ENCODE measurements around the gene BRIP1.
"Not testable (repeated sequence)": the region's sequence is repeated elsewhere in the genome, so short reads cannot be mapped to it uniquely, and the experiment has no call there.

BRIP1 gene

DNA sequence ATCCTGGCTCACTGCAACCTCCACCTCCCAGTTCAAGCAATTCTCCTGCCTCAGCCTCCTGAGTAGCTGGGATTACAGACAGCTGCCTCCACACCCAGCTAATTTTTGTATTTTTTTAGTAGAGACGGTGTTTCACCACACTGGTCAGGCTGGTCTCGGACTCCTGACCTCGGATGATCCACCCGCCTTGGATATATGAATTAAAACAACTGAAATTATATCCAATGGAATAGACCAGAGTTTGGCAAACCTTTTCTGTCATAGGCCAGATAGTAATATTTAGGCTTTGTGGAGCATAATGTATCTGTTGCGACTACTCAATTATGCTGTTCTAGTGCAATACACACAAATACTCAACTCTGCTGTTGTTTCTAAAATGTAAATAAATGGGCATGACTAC is 178.5 kb downstream of the BRIP1 start:
- no peak overlapping the region for H3K9ac ChIP-seq (ENCODE audit: low read depth in 1 of 2, low read length in 2 of 2)

GRCh38 chr17:61684172-61684571 is 179.2 kb downstream of the BRIP1 start:
- Histone ChIP-seq H3K4me3 (ENCODE audit: low read length in 2 of 2) (no peak overlapping the region), H3K36me3 (ENCODE audit: control insufficient read depth in 2 of 2, insufficient read depth in 2 of 2, low read length in 2 of 2) (no peaks in the 10 kb centered on the region), H3K27ac (ENCODE audit: low read depth in 2 of 2, low read length in 2 of 2) (no peak overlapping the region), H3K9ac (ENCODE audit: low read depth in 1 of 2, low read length in 2 of 2) (no peak overlapping the region), H3K4me1 (ENCODE audit: control insufficient read depth in 2 of 2, insufficient read depth in 2 of 2, low read length in 2 of 2) (no peaks in the 10 kb centered on the region), H3K27me3 (ENCODE audit: control insufficient read depth in 2 of 2, insufficient read depth in 2 of 2, low read length in 2 of 2) (no peaks in the 10 kb centered on the region), H3K9me3 (ENCODE audit: control insufficient read depth in 2 of 2, low read length in 2 of 2) (no peaks in the 10 kb centered on the region)

More for the DNA sequence above, 178.5 kb downstream of the BRIP1 start:
- H3K4me3 ChIP-seq (ENCODE audit: low read length in 2 of 2), result no peak overlapping the region
- H3K4me1 ChIP-seq (ENCODE audit: control insufficient read depth in 2 of 2, insufficient read depth in 2 of 2, low read length in 2 of 2), result no peaks in the 10 kb centered on the region
- H3K27ac ChIP-seq (ENCODE audit: low read depth in 2 of 2, low read length in 2 of 2), result no peak overlapping the region
- no peaks in the 10 kb centered on the region for H3K27me3 ChIP-seq (ENCODE audit: control insufficient read depth in 2 of 2, insufficient read depth in 2 of 2, low read length in 2 of 2)
- H3K9me3 ChIP-seq (ENCODE audit: control insufficient read depth in 2 of 2, low read length in 2 of 2), result no peaks in the 10 kb centered on the region
- H3K36me3 ChIP-seq (ENCODE audit: control insufficient read depth in 2 of 2, insufficient read depth in 2 of 2, low read length in 2 of 2), result no peaks in the 10 kb centered on the region

- no peak overlapping the region for H3K9ac ChIP-seq (ENCODE audit: low read depth in 1 of 2, low read length in 2 of 2)
- no peak overlapping the region for H3K27ac ChIP-seq (ENCODE audit: low read depth in 2 of 2, low read length in 2 of 2)
- no peaks in the 10 kb centered on the region for H3K36me3 ChIP-seq (ENCODE audit: control insufficient read depth in 2 of 2, insufficient read depth in 2 of 2, low read length in 2 of 2)
- H3K9me3 ChIP-seq (ENCODE audit: control insufficient read depth in 2 of 2, low read length in 2 of 2), result no peaks in the 10 kb centered on the region
- H3K4me3 ChIP-seq (ENCODE audit: low read length in 2 of 2), result no peak overlapping the region
- H3K27me3 ChIP-seq (ENCODE audit: control insufficient read depth in 2 of 2, insufficient read depth in 2 of 2, low read length in 2 of 2), result no peaks in the 10 kb centered on the region
- H3K4me1 ChIP-seq (ENCODE audit: control insufficient read depth in 2 of 2, insufficient read depth in 2 of 2, low read length in 2 of 2), result no peaks in the 10 kb centered on the region
These were observed 179.9 kb downstream of the BRIP1 start for GRCh38 chr17:61683466-61683865.

DNA sequence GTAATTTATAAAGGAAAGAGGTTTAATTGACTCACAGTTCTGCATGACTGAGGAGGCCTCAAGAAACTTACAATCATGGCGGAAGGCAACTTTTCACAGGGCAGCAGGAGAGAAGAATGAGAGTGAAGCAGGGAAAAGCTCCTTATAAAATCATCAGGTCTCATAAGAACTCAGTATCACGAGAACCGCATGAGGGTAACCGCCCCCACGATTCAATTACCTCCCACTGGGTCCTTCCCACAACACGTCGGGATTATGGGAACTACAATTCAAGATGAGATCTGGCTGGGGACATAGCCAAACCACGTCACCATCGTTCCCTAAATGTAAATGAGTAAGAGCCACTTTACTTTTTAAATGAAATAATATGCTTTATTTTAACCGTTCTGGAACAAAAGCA is 182.4 kb downstream of the BRIP1 start:
- Histone ChIP-seq H3K27me3 (ENCODE audit: control insufficient read depth in 2 of 2, insufficient read depth in 2 of 2, low read length in 2 of 2) (no peaks in the 10 kb centered on the region), H3K27ac (ENCODE audit: low read depth in 2 of 2, low read length in 2 of 2) (no peak overlapping the region), H3K36me3 (ENCODE audit: control insufficient read depth in 2 of 2, insufficient read depth in 2 of 2, low read length in 2 of 2) (no peaks in the 10 kb centered on the region), H3K9me3 (ENCODE audit: control insufficient read depth in 2 of 2, low read length in 2 of 2) (no peaks in the 10 kb centered on the region), H3K4me3 (ENCODE audit: low read length in 2 of 2) (no peak overlapping the region), H3K9ac (ENCODE audit: low read depth in 1 of 2, low read length in 2 of 2) (no peak overlapping the region), H3K4me1 (ENCODE audit: control insufficient read depth in 2 of 2, insufficient read depth in 2 of 2, low read length in 2 of 2) (no peaks in the 10 kb centered on the region)

DNA sequence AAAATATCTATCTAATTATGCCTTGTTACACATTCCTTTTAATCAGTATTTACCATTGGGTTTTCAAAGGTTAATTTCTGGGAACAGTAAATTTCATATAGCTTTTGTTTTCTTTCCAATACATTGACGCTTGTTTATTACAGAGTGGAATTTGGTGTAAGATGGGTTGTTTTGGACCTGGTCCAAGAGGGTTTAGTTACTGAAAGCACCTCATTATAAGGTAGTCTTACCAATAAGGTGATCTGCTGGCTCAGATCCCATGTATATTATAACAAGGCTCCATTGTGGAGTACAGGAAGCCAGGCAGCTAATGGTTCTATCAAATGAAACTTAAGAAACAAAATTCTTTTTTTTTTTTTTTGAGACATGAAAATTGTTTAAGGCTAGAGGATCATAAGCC is 185.0 kb downstream of the BRIP1 start:
- Histone ChIP-seq H3K27me3 (ENCODE audit: control insufficient read depth in 2 of 2, insufficient read depth in 2 of 2, low read length in 2 of 2) (no peaks in the 10 kb centered on the region), H3K9me3 (ENCODE audit: control insufficient read depth in 2 of 2, low read length in 2 of 2) (no peaks in the 10 kb centered on the region), H3K4me3 (ENCODE audit: low read length in 2 of 2) (no peak overlapping the region), H3K27ac (ENCODE audit: low read depth in 2 of 2, low read length in 2 of 2) (no peak overlapping the region), H3K4me1 (ENCODE audit: control insufficient read depth in 2 of 2, insufficient read depth in 2 of 2, low read length in 2 of 2) (no peaks in the 10 kb centered on the region), H3K9ac (ENCODE audit: low read depth in 1 of 2, low read length in 2 of 2) (no peak overlapping the region), H3K36me3 (ENCODE audit: control insufficient read depth in 2 of 2, insufficient read depth in 2 of 2, low read length in 2 of 2) (no peaks in the 10 kb centered on the region)

- not testable (repeated sequence) for H3K9ac ChIP-seq (ENCODE audit: low read depth in 1 of 2, low read length in 2 of 2); H3K27me3 ChIP-seq (ENCODE audit: control insufficient read depth in 2 of 2, insufficient read depth in 2 of 2, low read length in 2 of 2); H3K36me3 ChIP-seq (ENCODE audit: control insufficient read depth in 2 of 2, insufficient read depth in 2 of 2, low read length in 2 of 2); H3K4me3 ChIP-seq (ENCODE audit: low read length in 2 of 2); H3K4me1 ChIP-seq (ENCODE audit: control insufficient read depth in 2 of 2, insufficient read depth in 2 of 2, low read length in 2 of 2); H3K27ac ChIP-seq (ENCODE audit: low read depth in 2 of 2, low read length in 2 of 2); H3K9me3 ChIP-seq (ENCODE audit: control insufficient read depth in 2 of 2, low read length in 2 of 2)
These were observed 186.0 kb downstream of the BRIP1 start for GRCh38 chr17:61677150-61677811.

DNA sequence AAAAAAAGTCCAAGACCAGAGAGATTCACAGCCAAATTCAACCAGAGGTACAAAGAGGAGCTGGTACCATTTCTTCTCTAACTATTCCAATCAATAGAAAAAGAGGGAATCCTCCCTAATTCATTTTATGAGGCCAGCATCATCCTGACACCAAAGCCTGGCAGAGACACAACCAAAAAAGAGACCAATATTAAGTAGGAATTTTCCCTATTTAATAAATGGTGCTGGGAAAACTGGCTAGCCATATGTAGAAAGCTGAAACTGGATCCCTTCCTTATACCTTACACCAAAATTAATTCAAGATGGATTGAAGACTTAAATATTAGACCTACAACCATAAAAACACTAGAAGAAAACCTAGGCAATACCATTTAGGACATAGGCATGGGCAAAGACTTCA is 186.8 kb downstream of the BRIP1 start:
- H3K4me1 ChIP-seq (ENCODE audit: control insufficient read depth in 2 of 2, insufficient read depth in 2 of 2, low read length in 2 of 2); H3K27me3 ChIP-seq (ENCODE audit: control insufficient read depth in 2 of 2, insufficient read depth in 2 of 2, low read length in 2 of 2); H3K27ac ChIP-seq (ENCODE audit: low read depth in 2 of 2, low read length in 2 of 2); H3K36me3 ChIP-seq (ENCODE audit: control insufficient read depth in 2 of 2, insufficient read depth in 2 of 2, low read length in 2 of 2); H3K9me3 ChIP-seq (ENCODE audit: control insufficient read depth in 2 of 2, low read length in 2 of 2); H3K4me3 ChIP-seq (ENCODE audit: low read length in 2 of 2); H3K9ac ChIP-seq (ENCODE audit: low read depth in 1 of 2, low read length in 2 of 2): not testable (repeated sequence)

DNA sequence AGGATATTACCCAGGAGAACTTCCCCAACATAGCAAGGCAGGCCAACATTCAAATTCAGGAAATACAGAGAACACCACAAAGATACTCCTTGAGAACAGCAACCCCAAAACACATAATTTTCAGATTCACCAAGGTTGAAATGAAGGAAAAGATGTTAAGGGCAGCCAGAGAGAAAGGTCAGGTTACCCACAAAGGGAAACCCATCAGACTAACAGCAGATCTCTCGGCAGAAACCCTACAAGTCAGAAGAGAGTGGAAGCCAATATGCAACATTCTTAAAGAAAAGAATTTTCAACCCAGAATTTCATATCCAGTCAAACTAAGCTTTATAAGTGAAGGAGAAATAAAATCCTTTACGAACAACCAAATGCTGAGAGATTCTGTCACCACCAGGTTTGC is 188.7 kb downstream of the BRIP1 start:
- not testable (repeated sequence) for H3K4me1 ChIP-seq (ENCODE audit: control insufficient read depth in 2 of 2, insufficient read depth in 2 of 2, low read length in 2 of 2); H3K4me3 ChIP-seq (ENCODE audit: low read length in 2 of 2); H3K27ac ChIP-seq (ENCODE audit: low read depth in 2 of 2, low read length in 2 of 2); H3K36me3 ChIP-seq (ENCODE audit: control insufficient read depth in 2 of 2, insufficient read depth in 2 of 2, low read length in 2 of 2); H3K9me3 ChIP-seq (ENCODE audit: control insufficient read depth in 2 of 2, low read length in 2 of 2); H3K27me3 ChIP-seq (ENCODE audit: control insufficient read depth in 2 of 2, insufficient read depth in 2 of 2, low read length in 2 of 2); H3K9ac ChIP-seq (ENCODE audit: low read depth in 1 of 2, low read length in 2 of 2)

DNA sequence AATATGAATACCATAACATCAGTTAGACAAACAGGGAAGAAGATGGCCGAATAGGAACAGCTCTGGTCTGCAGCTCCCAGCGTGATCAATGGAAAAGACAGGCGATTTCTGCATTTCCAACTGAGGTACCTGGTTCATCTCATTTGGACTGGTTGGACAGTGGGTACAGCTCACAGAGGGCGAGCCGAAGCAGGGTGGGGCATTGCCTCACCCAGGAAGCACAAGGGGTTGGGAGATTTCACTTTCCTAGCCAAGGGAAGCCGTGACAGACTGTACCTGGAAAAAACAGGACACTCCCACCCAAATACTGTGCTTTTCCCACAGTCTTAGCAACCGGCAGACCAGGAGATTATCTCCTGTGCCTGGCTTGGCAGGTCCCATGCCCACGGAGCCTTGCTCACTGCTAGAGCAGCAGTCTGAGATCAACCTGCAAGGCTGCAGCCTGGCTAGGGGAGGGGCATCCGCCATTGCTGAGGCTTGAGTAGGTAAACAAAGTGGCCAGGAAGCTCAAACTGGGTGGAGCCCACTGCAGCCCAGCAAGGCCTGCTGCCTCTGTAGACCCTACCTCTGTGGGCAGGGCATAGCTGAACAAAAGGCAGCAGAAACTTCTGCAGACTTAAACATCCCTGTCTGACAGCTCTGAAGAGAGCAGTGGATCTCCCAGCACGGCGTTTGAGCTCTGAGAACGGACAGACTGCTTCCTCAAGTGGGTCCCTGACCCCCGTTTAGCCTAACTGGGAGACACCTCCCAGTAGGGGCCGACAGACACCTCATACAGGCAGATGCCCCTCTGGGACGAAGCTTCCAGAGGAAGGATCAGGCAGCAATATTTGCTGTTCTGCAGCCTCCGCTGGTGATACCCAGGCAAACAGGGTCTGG is 190.1 kb downstream of the BRIP1 start:
- not testable (repeated sequence) for H3K4me3 ChIP-seq (ENCODE audit: low read length in 2 of 2); H3K36me3 ChIP-seq (ENCODE audit: control insufficient read depth in 2 of 2, insufficient read depth in 2 of 2, low read length in 2 of 2); H3K27ac ChIP-seq (ENCODE audit: low read depth in 2 of 2, low read length in 2 of 2); H3K9me3 ChIP-seq (ENCODE audit: control insufficient read depth in 2 of 2, low read length in 2 of 2); H3K4me1 ChIP-seq (ENCODE audit: control insufficient read depth in 2 of 2, insufficient read depth in 2 of 2, low read length in 2 of 2); H3K27me3 ChIP-seq (ENCODE audit: control insufficient read depth in 2 of 2, insufficient read depth in 2 of 2, low read length in 2 of 2); H3K9ac ChIP-seq (ENCODE audit: low read depth in 1 of 2, low read length in 2 of 2)

GRCh38 chr17:61672140-61672539 is 191.2 kb downstream of the BRIP1 start:
- no peak overlapping the region for H3K9ac ChIP-seq (ENCODE audit: low read depth in 1 of 2, low read length in 2 of 2)
- no peaks in the 10 kb centered on the region for H3K36me3 ChIP-seq (ENCODE audit: control insufficient read depth in 2 of 2, insufficient read depth in 2 of 2, low read length in 2 of 2)
- no peak overlapping the region for H3K27ac ChIP-seq (ENCODE audit: low read depth in 2 of 2, low read length in 2 of 2)
- H3K9me3 ChIP-seq (ENCODE audit: control insufficient read depth in 2 of 2, low read length in 2 of 2), result no peaks in the 10 kb centered on the region
- H3K4me1 ChIP-seq (ENCODE audit: control insufficient read depth in 2 of 2, insufficient read depth in 2 of 2, low read length in 2 of 2), result no peaks in the 10 kb centered on the region
- no peak overlapping the region for H3K4me3 ChIP-seq (ENCODE audit: low read length in 2 of 2)
- no peaks in the 10 kb centered on the region for H3K27me3 ChIP-seq (ENCODE audit: control insufficient read depth in 2 of 2, insufficient read depth in 2 of 2, low read length in 2 of 2)
